WTC11 (cell line): ENCODE measurements around the gene QRICH2. TPM values are rescaled to one million over a fixed set of nuclear protein-coding genes. Genes with fewer than 3 reads are reported as not detected.

ENCODE experiments used
- ATAC-seq: fragments of 200-7000 bp; cut with Tn5 transposase; 2 replicates; pipeline ENCODE4 v1.10.0; 2021; ENCODE audit warnings: mild to moderate bottlenecking, moderate library complexity
- CTCF ChIA-PET: fragments of 300-600 bp; sonication (Branson Sonifier 250); formaldehyde crosslinking; loops from one replicate; lab custom pipeline; 2021; ENCODE audit warnings: antibody characterized with exemption; lab: Charles Lee
- POLR2A ChIA-PET: fragments of 350-600 bp; sonication (Branson Sonifier 250); formaldehyde crosslinking; loops from one replicate; lab custom pipeline; 2021; ENCODE audit warnings: antibody characterized with exemption; lab: Charles Lee
- DNase-seq: peaks from one replicate; pipeline ENCODE4 v3.0.0; 2021; ENCODE audit warnings: low spot score
- H3K27ac Mint-ChIP-seq: 2 replicates; pipeline ENCODE4 v1.8.0; 2021; ENCODE audit warnings: mixed read lengths
- H3K27me3 Mint-ChIP-seq: 2 replicates; pipeline ENCODE4 v1.8.0; 2021; ENCODE audit warnings: low read depth, mild to moderate bottlenecking, moderate library complexity, mixed read lengths
- H3K36me3 Mint-ChIP-seq: 2 replicates; pipeline ENCODE4 v1.8.0; 2021; ENCODE audit warnings: mixed read lengths
- H3K4me1 Mint-ChIP-seq: 2 replicates; pipeline ENCODE4 v1.8.0; 2022; ENCODE audit warnings: mixed read lengths
- H3K4me3 Mint-ChIP-seq: 2 replicates; pipeline ENCODE4 v1.8.0; 2021; ENCODE audit warnings: mild to moderate bottlenecking, moderate library complexity, mixed read lengths
- H3K9me3 Mint-ChIP-seq: 2 replicates; pipeline ENCODE4 v1.8.0; 2021; ENCODE audit warnings: mixed read lengths
- AFF4 ChIP-seq: sonication (generic); formaldehyde crosslinking; IDR thresholded peaks from 2 replicates; pipeline ENCODE4 v1.8.1; 2023; ENCODE audit warnings: mild to moderate bottlenecking, missing genetic modification reagents, borderline replicate concordance
- AR ChIP-seq: fragments of 250-450 bp; sonication (Bioruptor Pico); IDR thresholded peaks from 2 replicates; pipeline ENCODE4 v1.9.0; 2021; ENCODE audit warnings: mild to moderate bottlenecking
- ARID4B ChIP-seq: sonication (generic); formaldehyde crosslinking; IDR thresholded peaks from 2 replicates; pipeline ENCODE4 v1.8.0; 2023; ENCODE audit warnings: missing genetic modification reagents, mild to moderate bottlenecking, borderline replicate concordance
- ATF3 ChIP-seq: sonication (generic); formaldehyde crosslinking; conservative IDR thresholded peaks from 2 replicates; pipeline ENCODE4 v1.8.1; 2022; ENCODE audit warnings: mild to moderate bottlenecking, missing genetic modification reagents
- ATF6 ChIP-seq: sonication (generic); formaldehyde crosslinking; IDR thresholded peaks from 2 replicates; pipeline ENCODE4 v1.8.1; 2023; ENCODE audit warnings: mild to moderate bottlenecking, missing genetic modification reagents
- ETV6 ChIP-seq: sonication (generic); formaldehyde crosslinking; IDR thresholded peaks from 2 replicates; pipeline ENCODE4 v1.8.1; 2022; ENCODE audit warnings: mild to moderate bottlenecking, missing genetic modification reagents
- FOXJ3 ChIP-seq: sonication (generic); formaldehyde crosslinking; IDR thresholded peaks from 2 replicates; pipeline ENCODE4 v1.9.0; 2021; ENCODE audit warnings: missing genetic modification reagents, mild to moderate bottlenecking, borderline replicate concordance
- FOXP4 ChIP-seq: sonication (generic); formaldehyde crosslinking; IDR thresholded peaks from 2 replicates; pipeline ENCODE4 v1.8.0; 2022; ENCODE audit warnings: mild to moderate bottlenecking, missing genetic modification reagents
- GRHL2 ChIP-seq: fragments of 250-450 bp; sonication (Bioruptor Pico); IDR thresholded peaks from 2 replicates; pipeline ENCODE4 v1.8.0; 2022; ENCODE audit warnings: mild to moderate bottlenecking, moderate library complexity; ENCODE audit not compliant: insufficient replicate concordance, severe bottlenecking
- IRF2 ChIP-seq: sonication (generic); formaldehyde crosslinking; IDR thresholded peaks from 2 replicates; pipeline ENCODE4 v1.8.0; 2022; ENCODE audit warnings: low read depth, missing genetic modification reagents, borderline replicate concordance
- KAT7 ChIP-seq: sonication (generic); formaldehyde crosslinking; IDR thresholded peaks from 2 replicates; pipeline ENCODE4 v1.8.1; 2023; ENCODE audit warnings: missing genetic modification reagents, mild to moderate bottlenecking, borderline replicate concordance
- MAX ChIP-seq: sonication (generic); formaldehyde crosslinking; IDR thresholded peaks from 2 replicates; pipeline ENCODE4 v1.8.0; 2022; ENCODE audit warnings: mild to moderate bottlenecking, missing genetic modification reagents
- MXD4 ChIP-seq: fragments of 250-450 bp; sonication (Bioruptor Pico); IDR thresholded peaks from 2 replicates; pipeline ENCODE4 v1.8.0; 2021; ENCODE audit warnings: mild to moderate bottlenecking, moderate library complexity, borderline replicate concordance
- MYBL2 ChIP-seq: sonication (generic); formaldehyde crosslinking; IDR thresholded peaks from 2 replicates; pipeline ENCODE4 v1.8.1; 2023; ENCODE audit warnings: mild to moderate bottlenecking, moderate library complexity, missing genetic modification reagents
- NFATC4 ChIP-seq: fragments of 250-450 bp; sonication (Bioruptor Pico); IDR thresholded peaks from 2 replicates; pipeline ENCODE4 v1.9.0; 2021; ENCODE audit warnings: mild to moderate bottlenecking
- PREB ChIP-seq: sonication (generic); formaldehyde crosslinking; IDR thresholded peaks from 2 replicates; pipeline ENCODE4 v1.8.1; 2022; ENCODE audit warnings: mild to moderate bottlenecking, missing genetic modification reagents, moderate library complexity, borderline replicate concordance
- SP1 ChIP-seq: sonication (generic); formaldehyde crosslinking; conservative IDR thresholded peaks from 2 replicates; pipeline ENCODE4 v1.8.1; 2022; ENCODE audit warnings: missing genetic modification reagents
- ZBTB43 ChIP-seq: sonication (generic); formaldehyde crosslinking; IDR thresholded peaks from 2 replicates; pipeline ENCODE4 v1.8.1; 2023; ENCODE audit warnings: mild to moderate bottlenecking, missing genetic modification reagents
- ZNF416 ChIP-seq: fragments of 250-450 bp; sonication (Bioruptor Pico); IDR thresholded peaks from 2 replicates; pipeline ENCODE4 v1.9.0; 2021; ENCODE audit warnings: mild to moderate bottlenecking, inconsistent platforms
- total RNA-seq: library from RNA; stranded (reverse); gene quantifications from 3 replicates; pipeline ENCODE4 v1.2.3, GENCODE V29; 2021

QRICH2 gene
- total RNA-seq, 1 experiment from 2014 or later: 1.5 TPM

GRCh38 chr17:76292567-76292966 lies 15.5 kb downstream of the QRICH2 start:
- Mint-ChIP-seq H3K4me1 (no peaks in the 10 kb centered on the region), H3K27me3 (no peaks in the 10 kb centered on the region), H3K36me3 (no peaks in the 10 kb centered on the region), H3K27ac (no peak overlapping the region), H3K4me3 (no peak overlapping the region), H3K9me3 (no peaks in the 10 kb centered on the region)
- ATAC-seq (no peak), DNase-seq (no peak)
- POLR2A ChIA-PET: no interaction called here
- CTCF ChIA-PET: no interaction called here
- TF ChIP-seq PREB (CRISPR knock-in tag) (no peak), IRF2 (CRISPR knock-in tag) (no peak), ATF6 (CRISPR knock-in tag) (no peak), AFF4 (CRISPR knock-in tag) (no peak), ZBTB43 (no peak), ARID4B (CRISPR knock-in tag) (no peak), GRHL2 (no peak), ETV6 (no peak), FOXJ3 (CRISPR knock-in tag) (no peak), FOXP4 (CRISPR knock-in tag) (no peak), MXD4 (CRISPR knock-in tag) (no peak), SP1 (CRISPR knock-in tag) (no peak), KAT7 (CRISPR knock-in tag) (no peak), ATF3 (no peak), ZNF416 (CRISPR knock-in tag) (no peak), MYBL2 (CRISPR knock-in tag) (no peak), AR (CRISPR knock-in tag) (no peak), NFATC4 (CRISPR knock-in tag) (no peak), MAX (CRISPR knock-in tag) (no peak)
